IPS DF 6.9 (cell line): ENCODE measurements around the gene GATAD2B.
"Not testable (repeated sequence)": the region's sequence is repeated elsewhere in the genome, so short reads cannot be mapped to it uniquely, and the experiment has no call there.

ENCODE experiments used
- DNase-seq: peaks from one replicate; pipeline ENCODE4 v3.0.0-alpha.2; 2013; ENCODE audit warnings: low read depth, low spot score
- H3K27ac ChIP-seq: one replicate; pipeline ENCODE4 v1.5.1; 2013; ENCODE audit warnings: low read length, control low read depth
- H3K27me3 ChIP-seq: 2 replicates; pipeline ENCODE4 v1.6.1; 2013; ENCODE audit warnings: mild to moderate bottlenecking, low read length; ENCODE audit not compliant: control insufficient read depth, insufficient read depth
- H3K36me3 ChIP-seq: 2 replicates; pipeline ENCODE4 v1.6.1; 2013; ENCODE audit warnings: low read length; ENCODE audit not compliant: control insufficient read depth, insufficient read depth
- H3K4me1 ChIP-seq: 2 replicates; pipeline ENCODE4 v1.6.1; 2013; ENCODE audit warnings: low read length; ENCODE audit not compliant: control insufficient read depth, insufficient read depth
- H3K4me3 ChIP-seq: 2 replicates; pipeline ENCODE4 v1.5.1; 2013; ENCODE audit warnings: mild to moderate bottlenecking, low read length
- H3K9me3 ChIP-seq: 2 replicates; pipeline ENCODE4 v1.6.1; 2013; ENCODE audit warnings: low read length, inconsistent platforms; ENCODE audit not compliant: control insufficient read depth, insufficient read depth
- WGBS: extraction: QIAGEN DNeasy Blood & Tissue Kit; methylation state at CpG from one replicate; pipeline ENCODE4 v1.1.7; 2013; ENCODE audit warnings: mixed read lengths, missing lambda C conversion rate; ENCODE audit not compliant: insufficient read length, insufficient coverage; 5-methylcytosine and 5-hydroxymethylcytosine counted together

GATAD2B gene

DNA sequence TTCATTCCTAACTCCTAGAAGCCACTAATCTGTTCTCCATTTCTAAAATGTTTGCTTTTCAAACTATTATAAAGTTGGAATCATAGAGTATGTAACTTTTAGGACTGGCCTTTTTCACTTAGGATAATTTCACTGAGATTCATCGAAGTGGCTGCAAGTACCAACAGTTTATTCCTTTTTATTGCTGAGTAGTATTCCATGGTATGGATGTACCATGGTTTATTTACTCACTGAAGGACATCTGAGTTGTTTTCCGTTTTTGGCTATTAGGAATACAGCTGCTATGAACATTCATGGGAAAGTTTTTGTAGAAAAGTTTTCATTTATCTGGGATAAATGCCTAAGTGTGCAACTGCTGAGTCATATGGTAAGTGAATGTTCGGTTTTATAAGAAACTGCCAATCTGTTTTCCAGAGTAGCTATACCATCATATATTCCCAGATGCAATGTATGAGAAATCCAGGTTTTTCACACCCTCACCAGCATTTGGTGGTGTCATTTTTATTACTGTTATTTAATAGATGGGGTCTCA lies 81.2 kb downstream of the GATAD2B start:
- DNase-seq: no peak
- Histone ChIP-seq H3K27me3 (no peaks in the 10 kb centered on the region), H3K27ac (no peak overlapping the region), H3K4me1 (no peaks in the 10 kb centered on the region), H3K4me3 (no peak overlapping the region), H3K36me3 (no peaks in the 10 kb centered on the region), H3K9me3 (no peaks in the 10 kb centered on the region)
- no CpG with 5 or more reads among the region's 3 CpGs for WGBS

DNA sequence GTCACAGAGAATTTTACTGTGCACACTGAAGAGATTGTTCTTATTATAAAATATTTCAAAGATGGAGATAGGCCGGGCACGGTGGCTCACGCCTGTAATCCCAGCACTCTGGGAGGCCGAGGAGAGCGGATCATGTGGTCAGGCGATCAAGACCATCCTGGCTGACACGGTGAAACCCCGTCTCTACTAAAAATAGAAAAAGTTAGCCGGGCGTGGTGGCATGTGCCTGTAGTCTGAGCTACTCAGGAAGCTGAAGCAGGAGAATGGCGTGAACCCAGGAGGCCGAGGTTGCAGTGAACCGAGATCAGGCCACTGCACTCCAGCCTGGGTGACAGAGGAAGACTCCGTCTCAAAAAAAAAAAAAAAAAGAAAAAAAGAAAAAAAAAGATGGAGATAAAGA lies 82.0 kb downstream of the GATAD2B start:
- WGBS: no CpG with 5 or more reads among the region's 14 CpGs
- H3K4me1 ChIP-seq, DNase-seq, H3K27ac ChIP-seq, H3K9me3 ChIP-seq, H3K27me3 ChIP-seq, H3K4me3 ChIP-seq, H3K36me3 ChIP-seq: not testable (repeated sequence)

DNA sequence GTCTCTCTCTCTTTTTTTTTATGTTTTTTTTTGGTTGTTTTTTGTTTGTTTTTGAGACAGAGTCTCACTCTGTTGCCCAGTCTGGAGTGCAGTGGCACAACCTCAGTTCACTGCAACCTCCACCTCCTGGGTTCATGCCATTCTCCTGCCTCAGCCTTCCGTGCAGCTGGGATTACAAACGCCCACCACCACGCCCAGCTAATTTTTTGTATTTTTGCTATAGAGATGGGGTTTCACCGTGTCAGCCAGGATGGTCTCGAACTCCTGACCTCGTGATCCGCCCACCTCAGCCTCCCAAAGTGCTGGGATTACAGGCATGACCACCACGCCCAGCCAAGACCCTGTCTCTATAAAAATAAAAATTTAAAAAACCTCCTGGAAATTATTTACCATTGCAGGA lies 88.8 kb downstream of the GATAD2B start:
- not testable (repeated sequence) for H3K4me1 ChIP-seq, H3K36me3 ChIP-seq, H3K27me3 ChIP-seq, H3K9me3 ChIP-seq, DNase-seq, H3K27ac ChIP-seq, H3K4me3 ChIP-seq
- WGBS: no CpG with 5 or more reads among the region's 8 CpGs

DNA sequence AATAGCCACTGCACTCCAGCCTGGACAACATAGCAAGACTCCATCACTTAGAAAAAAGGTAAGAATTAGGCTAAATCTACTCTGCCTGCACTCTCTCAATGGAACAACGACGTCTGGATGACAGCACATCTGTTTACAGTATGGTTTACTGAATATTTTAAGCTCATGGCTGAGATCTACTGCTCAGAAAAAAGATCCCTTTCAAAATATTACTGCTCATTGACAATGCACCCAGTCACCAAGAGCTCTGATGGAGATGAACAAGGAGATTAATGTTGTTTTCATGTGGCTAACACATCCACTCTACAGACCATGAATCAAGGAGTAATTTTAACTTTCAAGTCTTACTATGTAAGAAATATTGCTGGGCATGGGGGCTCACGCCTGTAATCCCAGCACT lies 89.6 kb downstream of the GATAD2B start:
- Histone ChIP-seq H3K27ac (no peak overlapping the region), H3K36me3 (no peaks in the 10 kb centered on the region)
- WGBS: no CpG with 5 or more reads among the region's 3 CpGs

DNA sequence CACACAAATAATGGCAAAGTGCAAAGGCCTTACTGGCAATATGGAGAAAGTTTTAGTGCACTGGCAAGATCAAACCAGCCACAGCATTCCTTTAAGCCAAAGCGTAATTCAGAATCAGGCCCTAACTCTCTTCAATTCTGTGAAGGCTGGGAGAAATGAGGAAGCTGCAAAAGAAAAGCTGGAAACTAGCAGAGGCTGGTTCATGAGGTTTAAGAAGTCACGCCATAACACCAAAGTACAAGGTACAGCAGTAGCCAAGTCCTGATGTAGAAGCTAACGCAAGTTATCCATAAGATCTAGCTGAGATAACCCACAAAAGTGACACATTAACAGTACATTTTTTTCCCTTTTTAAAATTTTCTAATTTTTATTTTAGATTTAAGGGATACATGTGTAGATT lies 90.5 kb downstream of the GATAD2B start:
- no CpG with 5 or more reads among the region's 3 CpGs for WGBS
- no peak for DNase-seq
- H3K4me3 ChIP-seq: no peak overlapping the region

More for the DNA sequence above, 89.6 kb downstream of the GATAD2B start:
- DNase-seq: no peak
- no peaks in the 10 kb centered on the region for H3K27me3 ChIP-seq
- H3K4me1 ChIP-seq: no peaks in the 10 kb centered on the region
- H3K4me3 ChIP-seq: no peak overlapping the region
- H3K9me3 ChIP-seq: no peaks in the 10 kb centered on the region

DNA sequence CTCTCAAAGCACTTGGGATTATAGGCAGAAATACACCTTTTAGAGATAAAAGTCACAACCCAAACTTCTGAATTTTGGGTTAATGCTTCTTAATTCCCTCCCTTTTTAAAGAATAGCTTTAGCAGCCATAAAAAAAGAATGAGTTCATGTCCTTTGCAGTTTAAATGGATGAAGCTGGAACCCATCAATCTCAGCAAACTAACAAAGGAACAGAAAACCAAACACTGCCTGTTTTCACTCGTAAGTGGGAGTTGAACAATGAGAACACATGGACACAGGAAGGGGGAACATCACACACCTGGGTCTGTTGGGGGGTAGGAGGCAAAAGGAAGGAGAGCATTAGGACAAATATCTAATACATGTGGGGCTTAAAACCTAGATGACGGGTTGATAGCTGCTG lies 91.7 kb downstream of the GATAD2B start:
- no CpG with 5 or more reads among the region's 2 CpGs for WGBS
- no peak for DNase-seq
- Histone ChIP-seq H3K9me3 (no peaks in the 10 kb centered on the region), H3K36me3 (peaks cover 6% of the 10 kb centered on the region; the same call in 1 of the 2 replicates), H3K27me3 (no peaks in the 10 kb centered on the region), H3K27ac (no peak overlapping the region), H3K4me1 (no peaks in the 10 kb centered on the region), H3K4me3 (no peak overlapping the region)

More for the DNA sequence above, 90.5 kb downstream of the GATAD2B start:
- Histone ChIP-seq H3K36me3 (peaks cover 3% of the 10 kb centered on the region; the same call in 1 of the 2 replicates), H3K9me3 (no peaks in the 10 kb centered on the region), H3K27me3 (no peaks in the 10 kb centered on the region), H3K27ac (no peak overlapping the region), H3K4me1 (no peaks in the 10 kb centered on the region)

DNA sequence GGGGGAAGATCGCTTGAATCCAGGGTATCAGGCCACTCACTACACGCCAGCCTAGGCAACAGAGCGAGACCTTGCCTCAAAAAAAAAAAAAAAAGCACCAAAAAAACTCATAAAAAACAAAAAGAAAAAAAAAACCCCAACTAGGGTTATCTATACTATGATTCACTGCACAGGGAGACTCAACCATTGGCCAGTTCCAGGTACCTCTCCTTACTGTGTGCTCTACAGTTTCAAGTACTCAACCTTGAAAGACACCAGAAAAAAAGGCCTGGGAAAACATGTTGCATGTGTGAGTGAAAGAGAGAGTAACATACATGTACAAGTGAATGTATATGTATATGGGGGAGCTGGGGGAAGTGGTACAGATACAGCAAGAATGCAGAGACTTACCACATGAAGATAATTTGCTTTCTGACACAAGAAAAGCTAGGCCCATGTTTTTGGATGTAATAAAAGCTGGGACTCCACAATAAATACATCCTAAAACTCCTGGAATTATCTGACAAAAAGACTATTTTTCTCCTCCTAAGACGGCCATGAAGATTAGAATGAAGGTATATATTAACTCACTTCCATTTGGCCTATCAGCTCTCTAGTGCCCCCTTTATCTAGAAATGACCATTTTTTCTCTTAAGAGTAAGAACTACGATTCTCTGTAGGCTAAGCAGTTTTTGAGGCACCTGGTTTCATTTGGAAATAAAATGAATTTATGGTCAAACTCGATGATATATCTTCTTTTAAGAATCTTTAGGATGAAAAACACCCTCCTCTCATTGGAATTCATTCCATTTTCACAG lies 95.4 kb downstream of the GATAD2B start:
- DNase-seq: no peak
- no peaks in the 10 kb centered on the region for H3K9me3 ChIP-seq
- no peak overlapping the region for H3K4me3 ChIP-seq
- H3K36me3 ChIP-seq: peaks cover 6% of the 10 kb centered on the region; the same call in 1 of the 2 replicates
- H3K27me3 ChIP-seq: no peaks in the 10 kb centered on the region
- no peak overlapping the region for H3K27ac ChIP-seq
- H3K4me1 ChIP-seq: no peaks in the 10 kb centered on the region
- no CpG with 5 or more reads among the region's 6 CpGs for WGBS

DNA sequence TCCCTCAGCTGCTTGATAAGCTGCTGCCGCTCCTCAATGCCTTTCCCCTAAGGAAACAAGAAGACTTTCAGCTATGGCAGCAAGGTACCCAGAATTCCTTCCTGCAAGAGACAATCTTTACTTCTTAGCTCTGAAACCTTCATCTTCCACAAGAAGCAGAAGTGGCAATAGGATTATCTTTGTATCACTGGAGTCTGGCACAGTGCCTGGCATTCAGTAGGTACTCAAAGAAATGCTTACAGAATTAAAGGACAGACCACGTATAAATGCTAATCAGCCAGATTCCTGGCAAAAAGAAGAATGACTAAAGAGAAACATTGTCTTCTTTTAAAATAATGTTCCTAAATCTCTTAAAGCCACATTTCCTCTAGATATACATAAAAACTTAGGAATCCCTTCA lies 103.9 kb downstream of the GATAD2B start:
- no peaks in the 10 kb centered on the region for H3K4me1 ChIP-seq
- H3K36me3 ChIP-seq: peaks cover 17% of the 10 kb centered on the region
- no CpG with 5 or more reads among the region's 2 CpGs for WGBS
- H3K9me3 ChIP-seq: no peaks in the 10 kb centered on the region
- DNase-seq: no peak
- no peak overlapping the region for H3K4me3 ChIP-seq
- no peak overlapping the region for H3K27ac ChIP-seq
- no peaks in the 10 kb centered on the region for H3K27me3 ChIP-seq

DNA sequence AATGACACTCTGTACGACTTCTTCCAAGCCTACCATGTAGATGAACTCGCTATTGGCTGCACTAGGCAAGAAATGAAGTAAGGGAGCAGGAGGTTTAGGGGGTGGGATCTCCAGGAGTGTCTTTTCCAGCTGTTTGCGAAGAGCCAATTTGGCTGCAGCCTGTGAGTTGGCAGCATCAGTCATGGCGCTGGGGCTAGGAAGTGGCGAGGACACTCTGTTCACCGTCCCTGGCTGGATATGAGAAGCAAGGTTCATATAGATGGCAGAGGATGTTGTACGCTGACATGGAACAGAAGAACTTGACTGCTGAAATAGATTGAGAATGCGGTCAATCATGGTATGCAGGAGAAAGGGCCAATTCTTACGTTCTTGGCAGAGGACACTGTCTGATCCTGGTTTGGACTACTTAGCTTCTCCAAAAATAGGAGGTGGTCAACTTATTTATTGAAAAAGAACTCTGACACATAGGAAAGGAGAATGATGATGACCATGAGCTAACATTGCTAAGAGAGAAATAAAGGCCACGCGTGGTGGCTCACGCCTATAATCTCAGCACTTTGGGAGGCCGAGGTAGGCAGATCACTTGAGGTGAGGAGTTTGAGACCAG lies 106.4 kb downstream of the GATAD2B start:
- WGBS: no CpG with 5 or more reads among the region's 13 CpGs
- H3K27ac ChIP-seq: no peak overlapping the region
- no peak for DNase-seq
- no peak overlapping the region for H3K4me3 ChIP-seq
- H3K36me3 ChIP-seq: peaks cover 29% of the 10 kb centered on the region
- no peaks in the 10 kb centered on the region for H3K4me1 ChIP-seq
- no peaks in the 10 kb centered on the region for H3K27me3 ChIP-seq
- no peaks in the 10 kb centered on the region for H3K9me3 ChIP-seq

DNA sequence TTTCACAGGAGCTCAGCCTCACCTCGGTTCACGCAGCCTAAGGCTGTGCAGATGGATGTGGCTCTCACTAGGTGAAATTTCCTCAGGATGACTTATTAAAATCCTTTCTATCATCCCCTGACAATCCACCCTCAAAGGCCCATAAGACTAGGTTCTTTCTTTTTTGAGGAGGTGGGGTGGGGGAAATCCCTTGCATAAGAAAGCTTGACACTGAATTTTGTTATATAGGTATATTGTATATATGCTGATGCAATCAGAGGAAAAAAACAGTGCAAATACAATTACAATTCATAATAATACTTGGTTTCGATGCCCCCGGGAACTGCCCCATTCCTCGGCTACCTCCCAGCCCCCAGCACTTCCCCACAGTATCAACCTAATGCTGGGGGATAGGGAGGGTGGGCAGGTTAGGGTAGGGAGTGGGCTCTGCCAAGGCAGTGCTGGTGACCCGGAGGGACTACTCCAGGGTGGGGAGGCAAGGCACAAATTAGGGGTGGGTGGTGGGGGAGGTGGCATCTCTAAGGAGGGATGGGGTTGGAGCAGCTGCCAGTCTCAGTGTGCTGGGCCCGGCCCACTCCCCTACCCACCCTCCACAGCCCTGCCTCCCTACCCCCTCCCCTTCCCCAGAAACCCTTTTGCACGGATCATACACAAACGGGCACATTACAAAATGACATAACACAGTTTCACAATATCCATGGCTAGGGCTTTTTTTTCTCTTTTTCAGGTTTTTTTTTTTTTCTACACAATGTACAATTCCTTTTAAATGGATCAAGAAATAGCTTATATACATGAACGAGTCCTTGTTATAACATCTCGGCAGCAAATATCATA lies 116.7 kb downstream of the GATAD2B start:
- H3K9me3 ChIP-seq: no peaks in the 10 kb centered on the region
- peaks cover 7% of the 10 kb centered on the region; the same call in 1 of the 2 replicates for H3K36me3 ChIP-seq
- H3K4me1 ChIP-seq: no peaks in the 10 kb centered on the region
- no peak for DNase-seq
- no peaks in the 10 kb centered on the region for H3K27me3 ChIP-seq
- no peak overlapping the region for H3K4me3 ChIP-seq
- no peak overlapping the region for H3K27ac ChIP-seq
- WGBS: no CpG with 5 or more reads among the region's 11 CpGs
